Measurements from ENCODE around the gene PREX1.

DNA sequence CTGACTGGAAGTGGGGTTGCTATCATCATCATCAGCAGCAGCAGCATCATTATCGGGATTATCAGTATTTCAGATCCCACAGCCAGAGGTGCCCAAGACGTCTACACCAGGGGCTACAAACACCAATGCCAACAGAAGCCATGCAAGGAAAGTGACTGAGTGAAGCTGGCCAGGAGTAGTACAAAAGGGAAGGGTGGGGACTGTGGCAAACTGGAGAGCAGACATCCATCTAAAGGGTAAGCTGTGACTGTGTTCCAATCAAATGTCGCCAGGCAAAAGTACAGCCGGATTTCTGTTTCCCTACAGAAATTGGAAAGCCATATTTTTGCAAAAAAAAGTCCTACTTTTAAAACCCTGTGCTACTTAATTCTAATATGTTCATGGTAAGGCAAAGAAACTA is 50.0 kb downstream of the PREX1 start:
- TF ChIP-seq, protein P1, sequence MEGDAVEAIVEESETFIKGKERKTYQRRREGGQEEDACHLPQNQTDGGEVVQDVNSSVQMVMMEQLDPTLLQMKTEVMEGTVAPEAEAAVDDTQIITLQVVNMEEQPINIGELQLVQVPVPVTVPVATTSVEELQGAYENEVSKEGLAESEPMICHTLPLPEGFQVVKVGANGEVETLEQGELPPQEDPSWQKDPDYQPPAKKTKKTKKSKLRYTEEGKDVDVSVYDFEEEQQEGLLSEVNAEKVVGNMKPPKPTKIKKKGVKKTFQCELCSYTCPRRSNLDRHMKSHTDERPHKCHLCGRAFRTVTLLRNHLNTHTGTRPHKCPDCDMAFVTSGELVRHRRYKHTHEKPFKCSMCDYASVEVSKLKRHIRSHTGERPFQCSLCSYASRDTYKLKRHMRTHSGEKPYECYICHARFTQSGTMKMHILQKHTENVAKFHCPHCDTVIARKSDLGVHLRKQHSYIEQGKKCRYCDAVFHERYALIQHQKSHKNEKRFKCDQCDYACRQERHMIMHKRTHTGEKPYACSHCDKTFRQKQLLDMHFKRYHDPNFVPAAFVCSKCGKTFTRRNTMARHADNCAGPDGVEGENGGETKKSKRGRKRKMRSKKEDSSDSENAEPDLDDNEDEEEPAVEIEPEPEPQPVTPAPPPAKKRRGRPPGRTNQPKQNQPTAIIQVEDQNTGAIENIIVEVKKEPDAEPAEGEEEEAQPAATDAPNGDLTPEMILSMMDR (IDR thresholded peaks at IDR 0.05 in 8 of 11, conservative IDR thresholded peaks at IDR 0.05 in 3 of 11) = no peak
- no peak for TF ChIP-seq POLR2A (IDR thresholded peaks at IDR 0.05)

All from spleen (tissue), 7 donors.